ENCODE data around the gene ZFYVE21. TPM values are rescaled to one million over a fixed set of nuclear protein-coding genes. Genes with fewer than 3 reads are reported as not detected.

The ZFYVE21 gene
- total RNA-seq, 5 donors from 2014 or later (not counting 1 experiment from before 2014, with no cell fraction given): 8.8 to 22.8 (median 22.1) TPM

GRCh38 chr14:103685276-103686211 lies 30.1 kb upstream of the ZFYVE21 start:
- CTCF ChIA-PET: no interaction called here
- no peak overlapping the region for H3K27ac ChIP-seq (ENCODE audit: low read length)
- H3K27ac Mint-ChIP-seq: no peak overlapping the region

GRCh38 chr14:103686831-103687485 lies 28.7 kb upstream of the ZFYVE21 start:
- Histone ChIP-seq H3K9me3 (no peaks in the 10 kb centered on the region), H3K4me1 (ENCODE audit: control insufficient read depth in 1 of 2, extremely low read depth in 1 of 2, insufficient read depth in 2 of 2, low read length in 2 of 2) (no peaks in the 10 kb centered on the region), H3K36me3 (ENCODE audit: control insufficient read depth in 2 of 2, extremely low read depth in 1 of 2, insufficient read depth in 1 of 2, low read length in 1 of 2) (peaks cover 8 to 76% of the 10 kb centered on the region in 2 donors), H3K27ac (ENCODE audit: low read length) (no peak overlapping the region), H3K4me3 (ENCODE audit: control insufficient read depth in 1 of 2, extremely low read depth in 1 of 2, low read length in 1 of 2) (no peak overlapping the region), H3K27me3 (replicated peaks in 1 of 2; ENCODE audit: control insufficient read depth in 2 of 2, extremely low read depth in 1 of 2, insufficient read depth in 2 of 2, low read length in 1 of 2) (no peaks in the 10 kb centered on the region)
- WGBS (ENCODE audit: insufficient coverage): 93% methylated on average over 12 of the region's 19 CpGs
- Mint-ChIP-seq H3K4me3 (no peak overlapping the region), H3K4me1 (peaks cover 0 to 3% (median 0%) of the 10 kb centered on the region in 3 donors), H3K9me3 (no peaks in the 10 kb centered on the region), H3K27ac (no peak overlapping the region), H3K36me3 (peaks cover 24% of the 10 kb centered on the region), H3K27me3 (no peaks in the 10 kb centered on the region)
- ATAC-seq (replicated peaks in 1 of 4): no peak
- POLR2A ChIA-PET: no interaction called here
- DNase-seq: no peak
- CTCF ChIA-PET: no interaction called here

More at GRCh38 chr14:103685276-103686211, 30.1 kb upstream of the ZFYVE21 start:
- H3K27me3 Mint-ChIP-seq: no peaks in the 10 kb centered on the region
- peaks cover 0 to 3% (median 0%) of the 10 kb centered on the region in 3 donors for H3K4me1 Mint-ChIP-seq
- Histone ChIP-seq H3K9me3 (no peaks in the 10 kb centered on the region), H3K4me1 (ENCODE audit: control insufficient read depth in 1 of 2, extremely low read depth in 1 of 2, insufficient read depth in 2 of 2, low read length in 2 of 2) (no peaks in the 10 kb centered on the region), H3K4me3 (ENCODE audit: control insufficient read depth in 1 of 2, extremely low read depth in 1 of 2, low read length in 1 of 2) (no peak overlapping the region), H3K36me3 (ENCODE audit: control insufficient read depth in 2 of 2, extremely low read depth in 1 of 2, insufficient read depth in 1 of 2, low read length in 1 of 2) (peaks cover 16 to 79% of the 10 kb centered on the region in 2 donors), H3K27me3 (replicated peaks in 1 of 2; ENCODE audit: control insufficient read depth in 2 of 2, extremely low read depth in 1 of 2, insufficient read depth in 2 of 2, low read length in 1 of 2) (no peaks in the 10 kb centered on the region)
- no peaks in the 10 kb centered on the region for H3K9me3 Mint-ChIP-seq
- peaks cover 28% of the 10 kb centered on the region for H3K36me3 Mint-ChIP-seq
- no peak for ATAC-seq (replicated peaks in 1 of 4)
- POLR2A ChIA-PET: interaction anchor here in 1 of 2 donors (0.6 kb wide), 1 partner anchor 28 kb away, joined by 4 read pairs; no protein-coding TSS in a partner anchor
- DNase-seq: no peak
- H3K4me3 Mint-ChIP-seq: no peak overlapping the region
- WGBS (ENCODE audit: insufficient coverage): 95% methylated on average over 13 of the region's 23 CpGs

- Mint-ChIP-seq H3K9me3 (no peaks in the 10 kb centered on the region), H3K4me1 (peaks cover 0 to 3% (median 0%) of the 10 kb centered on the region in 3 donors), H3K36me3 (peaks cover 24% of the 10 kb centered on the region), H3K27ac (no peak overlapping the region), H3K4me3 (no peak overlapping the region), H3K27me3 (no peaks in the 10 kb centered on the region)
- ChIA-PET CTCF (no interaction called here), POLR2A (no interaction called here)
- Histone ChIP-seq H3K27ac (ENCODE audit: low read length) (no peak overlapping the region), H3K4me3 (ENCODE audit: control insufficient read depth in 1 of 2, extremely low read depth in 1 of 2, low read length in 1 of 2) (no peak overlapping the region), H3K36me3 (ENCODE audit: control insufficient read depth in 2 of 2, extremely low read depth in 1 of 2, insufficient read depth in 1 of 2, low read length in 1 of 2) (peaks cover 8 to 82% of the 10 kb centered on the region in 2 donors), H3K27me3 (replicated peaks in 1 of 2; ENCODE audit: control insufficient read depth in 2 of 2, extremely low read depth in 1 of 2, insufficient read depth in 2 of 2, low read length in 1 of 2) (no peaks in the 10 kb centered on the region), H3K4me1 (ENCODE audit: control insufficient read depth in 1 of 2, extremely low read depth in 1 of 2, insufficient read depth in 2 of 2, low read length in 2 of 2) (no peaks in the 10 kb centered on the region), H3K9me3 (no peaks in the 10 kb centered on the region)
- WGBS (ENCODE audit: insufficient coverage): 100% methylated on average over 1 of the region's 4 CpGs
- DNase-seq (no peak), ATAC-seq (replicated peaks in 1 of 4) (no peak)
Measured at GRCh38 chr14:103687712-103688111, 27.9 kb upstream of the ZFYVE21 start.

- H3K27me3 Mint-ChIP-seq: no peaks in the 10 kb centered on the region
- peaks cover 8 to 82% of the 10 kb centered on the region in 2 donors for H3K36me3 ChIP-seq (ENCODE audit: control insufficient read depth in 2 of 2, extremely low read depth in 1 of 2, insufficient read depth in 1 of 2, low read length in 1 of 2)
- no peak overlapping the region for H3K27ac ChIP-seq (ENCODE audit: low read length)
- H3K4me1 Mint-ChIP-seq: peaks cover 0 to 3% (median 0%) of the 10 kb centered on the region in 3 donors
- H3K36me3 Mint-ChIP-seq: peaks cover 17% of the 10 kb centered on the region
- no peak for ATAC-seq (replicated peaks in 1 of 4)
- H3K27ac Mint-ChIP-seq: no peak overlapping the region
- H3K4me3 Mint-ChIP-seq: no peak overlapping the region
- no peak overlapping the region for H3K4me3 ChIP-seq (ENCODE audit: control insufficient read depth in 1 of 2, extremely low read depth in 1 of 2, low read length in 1 of 2)
- H3K27me3 ChIP-seq (replicated peaks in 1 of 2; ENCODE audit: control insufficient read depth in 2 of 2, extremely low read depth in 1 of 2, insufficient read depth in 2 of 2, low read length in 1 of 2): no peaks in the 10 kb centered on the region
- DNase-seq: no peak
- H3K4me1 ChIP-seq (ENCODE audit: control insufficient read depth in 1 of 2, extremely low read depth in 1 of 2, insufficient read depth in 2 of 2, low read length in 2 of 2): no peaks in the 10 kb centered on the region
- POLR2A ChIA-PET: no interaction called here
- H3K9me3 Mint-ChIP-seq: no peaks in the 10 kb centered on the region
- WGBS (ENCODE audit: insufficient coverage): 96% methylated on average over 4 of the region's 5 CpGs
- H3K9me3 ChIP-seq: no peaks in the 10 kb centered on the region
- CTCF ChIA-PET: interaction anchor here in 1 of 2 donors (0.6 kb wide), 1 partner anchor 172 kb away, joined by 3 read pairs; no protein-coding TSS in a partner anchor
Measured at GRCh38 chr14:103688441-103688840, 27.2 kb upstream of the ZFYVE21 start.

GRCh38 chr14:103688906-103689902 lies 26.4 kb upstream of the ZFYVE21 start:
- no peak for ATAC-seq (replicated peaks in 1 of 4)
- Mint-ChIP-seq H3K4me3 (no peak overlapping the region), H3K36me3 (peaks cover 16% of the 10 kb centered on the region), H3K27me3 (no peaks in the 10 kb centered on the region), H3K9me3 (no peaks in the 10 kb centered on the region), H3K4me1 (peaks cover 0 to 3% (median 0%) of the 10 kb centered on the region in 3 donors), H3K27ac (no peak overlapping the region)
- Histone ChIP-seq H3K9me3 (no peaks in the 10 kb centered on the region), H3K4me1 (ENCODE audit: control insufficient read depth in 1 of 2, extremely low read depth in 1 of 2, insufficient read depth in 2 of 2, low read length in 2 of 2) (no peaks in the 10 kb centered on the region), H3K4me3 (ENCODE audit: control insufficient read depth in 1 of 2, extremely low read depth in 1 of 2, low read length in 1 of 2) (no peak overlapping the region), H3K36me3 (ENCODE audit: control insufficient read depth in 2 of 2, extremely low read depth in 1 of 2, insufficient read depth in 1 of 2, low read length in 1 of 2) (peaks cover 8 to 84% of the 10 kb centered on the region in 2 donors), H3K27me3 (replicated peaks in 1 of 2; ENCODE audit: control insufficient read depth in 2 of 2, extremely low read depth in 1 of 2, insufficient read depth in 2 of 2, low read length in 1 of 2) (no peaks in the 10 kb centered on the region), H3K27ac (ENCODE audit: low read length) (no peak overlapping the region)
- ChIA-PET CTCF (interaction anchor here (0.6 kb wide), 2 partner anchors 70 to 171 kb away, joined by 3 to 4 read pairs; no protein-coding TSS in a partner anchor), POLR2A (no interaction called here)
- 98% methylated on average over 10 of the region's 16 CpGs for WGBS (ENCODE audit: insufficient coverage)
- DNase-seq: no peak

Measured in T-cell (primary cell).